Activated T-helper 17 cell treated with anti-CD3 and anti-CD28 coated beads, Interleukin-2, amount 50 U/mL, for 72 hours (primary cell): ENCODE measurements around the gene AJUBA. TPM values are rescaled to one million over a fixed set of nuclear protein-coding genes. Genes with fewer than 3 reads are reported as not detected.
A peak's percentile ranks its signal among the peaks of the same experiment; 100 is the strongest.

Experiments
- ATAC-seq: fragments of 150-1000 bp; cut with Tn5 transposase; replicated peaks from 2 replicates; pipeline ENCODE4 v1.10.0; 2021; ENCODE audit warnings: mild to moderate bottlenecking, moderate library complexity
- H3K27ac Mint-ChIP-seq: one replicate; pipeline ENCODE4 v1.8.0; 2022; ENCODE audit warnings: mixed read lengths
- H3K27me3 Mint-ChIP-seq: one replicate; pipeline ENCODE4 v1.8.0; 2022; ENCODE audit warnings: mixed read lengths
- H3K36me3 Mint-ChIP-seq: one replicate; pipeline ENCODE4 v1.8.0; 2022; ENCODE audit warnings: low read depth, mild to moderate bottlenecking, mixed read lengths
- H3K4me1 Mint-ChIP-seq: one replicate; pipeline ENCODE4 v1.8.0; 2022; ENCODE audit warnings: mixed read lengths
- H3K4me3 Mint-ChIP-seq: one replicate; pipeline ENCODE4 v1.8.0; 2022; ENCODE audit warnings: mild to moderate bottlenecking, mixed read lengths
- H3K9me3 Mint-ChIP-seq: one replicate; pipeline ENCODE4 v1.8.0; 2022; ENCODE audit warnings: mixed read lengths
- total RNA-seq, 2 donors: library from RNA; stranded (reverse); gene quantifications; one replicate each; pipeline ENCODE4 v1.2.3, GENCODE V29; 2022

Gene AJUBA
- total RNA-seq = 1 to 10 TPM; 1.1 to 7.5 TPM

- no peak within 1 kb of the TSS for H3K4me3 Mint-ChIP-seq
- H3K9me3 Mint-ChIP-seq = no peaks in the 10 kb centered on the region
- peaks cover 8% of the 10 kb centered on the region for H3K4me1 Mint-ChIP-seq
- H3K27me3 Mint-ChIP-seq = no peaks in the 10 kb centered on the region
- no peaks in the 10 kb centered on the region for H3K36me3 Mint-ChIP-seq
- H3K27ac Mint-ChIP-seq = no peak within 1 kb of the TSS
- peak; percentile 73 for ATAC-seq
Observed at GRCh38 chr14:22982477-22983245, at the start of gene AJUBA. AJUBA (minus strand) TSS chr14:22982551; CDS start chr14:22982266, 285 bp downstream.

GRCh38 chr14:23030936-23031335, 48.6 kb upstream of the AJUBA start:
- no peak for ATAC-seq
- Mint-ChIP-seq H3K9me3 (peaks cover 4% of the 10 kb centered on the region), H3K36me3 (peaks cover 82% of the 10 kb centered on the region), H3K27me3 (no peaks in the 10 kb centered on the region), H3K4me1 (peaks cover 32% of the 10 kb centered on the region), H3K27ac (peak overlapping the region; percentile 61), H3K4me3 (peak overlapping the region; percentile 26)

GRCh38 chr14:23028799-23029198, 46.4 kb upstream of the AJUBA start:
- H3K27me3 Mint-ChIP-seq = no peaks in the 10 kb centered on the region
- peak; percentile 90 for ATAC-seq
- peak overlapping the region; percentile 38 for H3K4me3 Mint-ChIP-seq
- H3K4me1 Mint-ChIP-seq = peaks cover 38% of the 10 kb centered on the region
- peak overlapping the region; percentile 65 for H3K27ac Mint-ChIP-seq
- peaks cover 93% of the 10 kb centered on the region for H3K36me3 Mint-ChIP-seq
- no peaks in the 10 kb centered on the region for H3K9me3 Mint-ChIP-seq

GRCh38 chr14:23025151-23025814, 42.9 kb upstream of the AJUBA start:
- Mint-ChIP-seq H3K4me3 (peak overlapping the region; percentile 34), H3K27me3 (no peaks in the 10 kb centered on the region), H3K9me3 (no peaks in the 10 kb centered on the region), H3K36me3 (peaks cover 70% of the 10 kb centered on the region), H3K27ac (peak overlapping the region; percentile 32), H3K4me1 (peaks cover 30% of the 10 kb centered on the region)
- ATAC-seq = peak; percentile 57

GRCh38 chr14:23024612-23025075, 42.3 kb upstream of the AJUBA start:
- no peaks in the 10 kb centered on the region for H3K9me3 Mint-ChIP-seq
- peaks cover 69% of the 10 kb centered on the region for H3K36me3 Mint-ChIP-seq
- H3K27me3 Mint-ChIP-seq = no peaks in the 10 kb centered on the region
- H3K4me3 Mint-ChIP-seq = no peak overlapping the region
- peak; percentile 36 for ATAC-seq
- H3K27ac Mint-ChIP-seq = no peak overlapping the region
- H3K4me1 Mint-ChIP-seq = peaks cover 30% of the 10 kb centered on the region

GRCh38 chr14:23023795-23024152, 41.4 kb upstream of the AJUBA start:
- no peak for ATAC-seq
- Mint-ChIP-seq H3K4me1 (peaks cover 22% of the 10 kb centered on the region), H3K27me3 (no peaks in the 10 kb centered on the region), H3K4me3 (no peak overlapping the region), H3K36me3 (peaks cover 60% of the 10 kb centered on the region), H3K27ac (peak overlapping the region; percentile 79), H3K9me3 (no peaks in the 10 kb centered on the region)

GRCh38 chr14:23023022-23023794, 40.9 kb upstream of the AJUBA start:
- Mint-ChIP-seq H3K27me3 (no peaks in the 10 kb centered on the region), H3K36me3 (peaks cover 54% of the 10 kb centered on the region), H3K4me1 (peaks cover 19% of the 10 kb centered on the region), H3K9me3 (no peaks in the 10 kb centered on the region), H3K4me3 (no peak overlapping the region), H3K27ac (peak overlapping the region; percentile 79)
- ATAC-seq = no peak

- Mint-ChIP-seq H3K36me3 (peaks cover 43% of the 10 kb centered on the region), H3K27me3 (no peaks in the 10 kb centered on the region), H3K4me3 (no peak overlapping the region), H3K27ac (no peak overlapping the region), H3K4me1 (peaks cover 19% of the 10 kb centered on the region), H3K9me3 (no peaks in the 10 kb centered on the region)
- ATAC-seq = no peak
Observed at GRCh38 chr14:23021889-23022442, 39.6 kb upstream of the AJUBA start.

GRCh38 chr14:23021434-23021833, 39.1 kb upstream of the AJUBA start:
- Mint-ChIP-seq H3K4me3 (no peak overlapping the region), H3K4me1 (peaks cover 19% of the 10 kb centered on the region), H3K36me3 (peaks cover 38% of the 10 kb centered on the region), H3K9me3 (no peaks in the 10 kb centered on the region), H3K27me3 (no peaks in the 10 kb centered on the region), H3K27ac (no peak overlapping the region)
- ATAC-seq = no peak

GRCh38 chr14:23020143-23021128, 38.1 kb upstream of the AJUBA start:
- no peak overlapping the region for H3K27ac Mint-ChIP-seq
- no peak for ATAC-seq
- H3K4me1 Mint-ChIP-seq = peaks cover 13% of the 10 kb centered on the region
- H3K4me3 Mint-ChIP-seq = no peak overlapping the region
- H3K36me3 Mint-ChIP-seq = peaks cover 28% of the 10 kb centered on the region
- no peaks in the 10 kb centered on the region for H3K27me3 Mint-ChIP-seq
- H3K9me3 Mint-ChIP-seq = no peaks in the 10 kb centered on the region

GRCh38 chr14:23018107-23018506, 35.8 kb upstream of the AJUBA start:
- Mint-ChIP-seq H3K4me1 (peaks cover 4% of the 10 kb centered on the region), H3K9me3 (no peaks in the 10 kb centered on the region), H3K27ac (no peak overlapping the region), H3K36me3 (peaks cover 5% of the 10 kb centered on the region), H3K4me3 (no peak overlapping the region), H3K27me3 (no peaks in the 10 kb centered on the region)
- ATAC-seq = no peak

- no peaks in the 10 kb centered on the region for H3K36me3 Mint-ChIP-seq
- H3K9me3 Mint-ChIP-seq = no peaks in the 10 kb centered on the region
- H3K4me1 Mint-ChIP-seq = no peaks in the 10 kb centered on the region
- no peak overlapping the region for H3K4me3 Mint-ChIP-seq
- no peaks in the 10 kb centered on the region for H3K27me3 Mint-ChIP-seq
- no peak for ATAC-seq
- no peak overlapping the region for H3K27ac Mint-ChIP-seq
Observed at GRCh38 chr14:23017091-23017490, 34.7 kb upstream of the AJUBA start.

GRCh38 chr14:23015618-23016017, 33.3 kb upstream of the AJUBA start:
- Mint-ChIP-seq H3K36me3 (no peaks in the 10 kb centered on the region), H3K4me3 (no peak overlapping the region), H3K4me1 (no peaks in the 10 kb centered on the region), H3K9me3 (no peaks in the 10 kb centered on the region), H3K27me3 (no peaks in the 10 kb centered on the region), H3K27ac (no peak overlapping the region)
- no peak for ATAC-seq
